ENCODE results near the gene GNAZ. TPM values are rescaled to one million over a fixed set of nuclear protein-coding genes. Genes with fewer than 3 reads are reported as not detected.

Gene GNAZ
- total RNA-seq, 4 donors from 2014 or later: 4.2 to 8.2 (median 4.8) TPM

DNA sequence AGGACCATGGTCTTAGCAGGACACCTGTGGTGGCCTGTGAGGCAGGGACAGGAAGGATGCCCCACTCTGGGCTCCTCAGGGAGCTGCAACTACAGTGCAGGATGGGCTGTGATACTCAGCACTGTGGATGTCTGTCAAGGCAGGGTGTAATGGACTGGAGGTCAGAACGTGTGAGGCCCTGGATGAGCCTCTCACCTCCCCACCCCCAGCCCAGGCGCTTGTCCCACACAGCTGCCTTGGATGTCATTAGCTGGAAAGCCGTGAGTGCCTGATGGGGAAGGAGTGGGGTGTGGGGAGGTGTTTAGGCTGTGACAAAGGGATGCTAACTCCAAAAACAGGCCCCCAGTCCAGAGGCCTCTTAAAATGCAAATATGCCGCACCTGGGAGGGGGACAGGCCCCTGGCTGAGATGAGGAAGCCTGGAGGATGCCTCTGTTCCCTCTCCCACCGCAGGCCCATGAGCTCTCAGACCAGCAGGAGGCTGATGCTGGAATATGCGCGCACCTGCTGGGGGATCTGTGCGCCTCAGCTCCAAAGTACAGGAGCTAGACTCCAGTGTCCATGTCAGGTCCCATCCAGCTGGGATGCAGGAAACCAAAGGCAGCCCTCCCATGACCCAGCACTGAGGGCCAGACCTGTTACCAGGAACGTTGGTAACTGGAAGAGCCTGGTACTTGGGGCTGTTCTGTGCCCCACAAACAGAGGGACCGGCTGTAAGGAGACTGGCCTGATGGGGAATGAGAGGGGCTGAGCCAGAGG is 46.4 kb downstream of the GNAZ start:
- Histone ChIP-seq H3K4me3 (replicated peaks in 1 of 3) (no peak overlapping the region), H3K27me3 (no peaks in the 10 kb centered on the region), H3K27ac (no peak overlapping the region), H3K4me1 (no peaks in the 10 kb centered on the region), H3K36me3 (no peaks in the 10 kb centered on the region), H3K9me3 (no peaks in the 10 kb centered on the region)
- intact Hi-C loops (cut with DNase I): no loop called here
- WGBS, 2 donors: 80 to 92% methylated on average over 5 to 9 of the region's 10 CpGs
- no peak for TF ChIP-seq POLR2A (IDR thresholded peaks at IDR 0.05)
- TF ChIP-seq, protein P1, sequence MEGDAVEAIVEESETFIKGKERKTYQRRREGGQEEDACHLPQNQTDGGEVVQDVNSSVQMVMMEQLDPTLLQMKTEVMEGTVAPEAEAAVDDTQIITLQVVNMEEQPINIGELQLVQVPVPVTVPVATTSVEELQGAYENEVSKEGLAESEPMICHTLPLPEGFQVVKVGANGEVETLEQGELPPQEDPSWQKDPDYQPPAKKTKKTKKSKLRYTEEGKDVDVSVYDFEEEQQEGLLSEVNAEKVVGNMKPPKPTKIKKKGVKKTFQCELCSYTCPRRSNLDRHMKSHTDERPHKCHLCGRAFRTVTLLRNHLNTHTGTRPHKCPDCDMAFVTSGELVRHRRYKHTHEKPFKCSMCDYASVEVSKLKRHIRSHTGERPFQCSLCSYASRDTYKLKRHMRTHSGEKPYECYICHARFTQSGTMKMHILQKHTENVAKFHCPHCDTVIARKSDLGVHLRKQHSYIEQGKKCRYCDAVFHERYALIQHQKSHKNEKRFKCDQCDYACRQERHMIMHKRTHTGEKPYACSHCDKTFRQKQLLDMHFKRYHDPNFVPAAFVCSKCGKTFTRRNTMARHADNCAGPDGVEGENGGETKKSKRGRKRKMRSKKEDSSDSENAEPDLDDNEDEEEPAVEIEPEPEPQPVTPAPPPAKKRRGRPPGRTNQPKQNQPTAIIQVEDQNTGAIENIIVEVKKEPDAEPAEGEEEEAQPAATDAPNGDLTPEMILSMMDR (IDR thresholded peaks at IDR 0.05): no peak
- DNase-seq: no peak

GRCh38 chr22:23117275-23117674 is 47.0 kb downstream of the GNAZ start:
- no peak for DNase-seq
- Histone ChIP-seq H3K9me3 (no peaks in the 10 kb centered on the region), H3K27me3 (no peaks in the 10 kb centered on the region), H3K27ac (no peak overlapping the region), H3K4me3 (replicated peaks in 1 of 3) (no peak overlapping the region), H3K4me1 (no peaks in the 10 kb centered on the region), H3K36me3 (no peaks in the 10 kb centered on the region)
- intact Hi-C loops (cut with DNase I): no loop called here
- 96 to 98% methylated on average over 7 to 8 of the region's 10 CpGs for WGBS, 2 donors
- TF ChIP-seq, protein P1 (IDR thresholded peaks at IDR 0.05): no peak
- no peak for TF ChIP-seq POLR2A (IDR thresholded peaks at IDR 0.05)

DNA sequence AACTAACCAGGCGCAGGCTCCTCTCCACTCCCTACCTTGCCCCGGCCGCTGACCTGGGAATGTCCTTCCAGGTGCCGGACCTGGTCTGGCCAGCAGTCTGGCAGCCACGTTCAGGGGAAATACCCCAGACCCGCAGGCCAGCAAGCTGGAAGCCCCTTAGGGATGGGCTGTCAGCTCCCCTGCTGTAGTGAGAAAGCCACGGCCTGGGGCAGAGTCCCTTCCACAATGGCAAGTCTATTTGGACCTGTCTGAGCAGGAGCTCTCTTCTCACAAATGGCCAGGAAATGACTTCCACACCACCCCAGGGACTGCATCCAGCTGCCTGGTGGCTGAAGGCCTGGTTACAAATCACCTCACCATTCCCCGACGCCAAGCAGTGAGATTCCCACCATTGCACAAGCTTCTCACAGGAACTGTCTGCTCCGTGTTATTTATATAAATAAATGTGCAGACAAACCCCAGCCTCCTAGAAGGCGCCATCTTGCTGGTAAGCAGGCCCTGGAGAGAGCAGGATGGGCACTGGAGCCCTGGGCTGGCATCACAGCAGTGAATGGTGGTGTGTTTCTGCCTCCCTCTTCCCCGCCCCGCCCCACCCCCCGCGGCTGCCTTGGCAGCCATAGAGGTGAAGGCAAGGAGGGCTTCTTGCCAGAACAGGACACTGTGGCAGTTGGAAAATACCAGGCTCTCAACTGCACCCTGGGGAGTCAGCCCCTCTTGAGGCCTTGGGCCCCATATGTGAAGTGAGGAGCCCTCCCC is 47.8 kb downstream of the GNAZ start:
- WGBS, 2 donors: 89 to 93% methylated on average over 7 to 15 of the region's 15 CpGs

GRCh38 chr22:23118647-23119493 is 48.6 kb downstream of the GNAZ start:
- Histone ChIP-seq H3K36me3 (no peaks in the 10 kb centered on the region), H3K27ac (no peak overlapping the region), H3K27me3 (no peaks in the 10 kb centered on the region), H3K9me3 (no peaks in the 10 kb centered on the region), H3K4me1 (no peaks in the 10 kb centered on the region), H3K4me3 (replicated peaks in 1 of 3) (no peak overlapping the region)
- 92 to 100% methylated on average over 7 of the region's 7 CpGs for WGBS, 2 donors
- TF ChIP-seq, protein P1 (IDR thresholded peaks at IDR 0.05): no peak
- no peak for TF ChIP-seq POLR2A (IDR thresholded peaks at IDR 0.05)
- intact Hi-C loops (cut with DNase I): no loop called here
- no peak for DNase-seq

More for the DNA sequence above, 47.8 kb downstream of the GNAZ start:
- Histone ChIP-seq H3K4me3 (replicated peaks in 1 of 3) (no peak overlapping the region), H3K9me3 (no peaks in the 10 kb centered on the region), H3K4me1 (no peaks in the 10 kb centered on the region), H3K27me3 (no peaks in the 10 kb centered on the region), H3K27ac (no peak overlapping the region), H3K36me3 (no peaks in the 10 kb centered on the region)
- TF ChIP-seq POLR2A (IDR thresholded peaks at IDR 0.05): no peak
- TF ChIP-seq, protein P1 (IDR thresholded peaks at IDR 0.05): no peak
- intact Hi-C loops (cut with DNase I): no loop called here
- DNase-seq: no peak

All from thyroid gland (tissue), 4 donors.